GM18517 (cell line): ENCODE results near the gene MIS18BP1.
"Not testable (repeated sequence)": the region's sequence is repeated elsewhere in the genome, so short reads cannot be mapped to it uniquely, and the experiment has no call there.

ENCODE experiments used
- ATAC-seq: cut with Tn5 transposase; IDR thresholded peaks from one replicate; pipeline ENCODE4 v1.9.1; 2021; ENCODE audit warnings: mild to moderate bottlenecking, moderate library complexity; ENCODE audit not compliant: unreplicated experiment

Gene MIS18BP1

GRCh38 chr14:45246691-45247090 lies 6.3 kb downstream of the MIS18BP1 start:
- ATAC-seq: peak; percentile 28

- no peak for ATAC-seq
These were observed 6.9 kb downstream of the MIS18BP1 start for GRCh38 chr14:45246151-45246550.

- no peak for ATAC-seq
These were observed 10.3 kb downstream of the MIS18BP1 start for GRCh38 chr14:45242706-45243105.

GRCh38 chr14:45238988-45239387 lies 14.0 kb downstream of the MIS18BP1 start:
- ATAC-seq: no peak

GRCh38 chr14:45227566-45227965 lies 25.4 kb downstream of the MIS18BP1 start:
- ATAC-seq: no peak

GRCh38 chr14:45222485-45223262 lies 30.3 kb downstream of the MIS18BP1 start:
- ATAC-seq: no peak

GRCh38 chr14:45214341-45214740 lies 38.7 kb downstream of the MIS18BP1 start:
- ATAC-seq: not testable (repeated sequence)

- not testable (repeated sequence) for ATAC-seq
These were observed 39.3 kb downstream of the MIS18BP1 start for GRCh38 chr14:45213716-45214115.

GRCh38 chr14:45212231-45212630 lies 40.8 kb downstream of the MIS18BP1 start:
- ATAC-seq: no peak

- ATAC-seq: no peak
These were observed 41.7 kb downstream of the MIS18BP1 start for GRCh38 chr14:45211295-45211694.

GRCh38 chr14:45210159-45210558 lies 42.8 kb downstream of the MIS18BP1 start:
- no peak for ATAC-seq

GRCh38 chr14:45204241-45204640 lies 48.8 kb downstream of the MIS18BP1 start:
- ATAC-seq: no peak

GRCh38 chr14:45201905-45202304 lies 51.1 kb downstream of the MIS18BP1 start:
- peak; percentile 60 for ATAC-seq

GRCh38 chr14:45199230-45199629 lies 53.8 kb downstream of the MIS18BP1 start:
- no peak for ATAC-seq

GRCh38 chr14:45198551-45198950 lies 54.5 kb downstream of the MIS18BP1 start:
- ATAC-seq: no peak

- peak; percentile 72 for ATAC-seq
These were observed 58.0 kb downstream of the MIS18BP1 start for GRCh38 chr14:45194964-45195363.

- no peak for ATAC-seq
These were observed 67.7 kb downstream of the MIS18BP1 start for GRCh38 chr14:45185100-45185814.

- ATAC-seq: no peak
These were observed 71.2 kb downstream of the MIS18BP1 start for GRCh38 chr14:45181806-45182205.

- no peak for ATAC-seq
These were observed 71.7 kb downstream of the MIS18BP1 start for GRCh38 chr14:45181329-45181728.

- no peak for ATAC-seq
These were observed 75.9 kb downstream of the MIS18BP1 start for GRCh38 chr14:45177076-45177475.

- no peak for ATAC-seq
These were observed 83.1 kb downstream of the MIS18BP1 start for GRCh38 chr14:45169906-45170305.

- no peak for ATAC-seq
These were observed 96.9 kb downstream of the MIS18BP1 start for GRCh38 chr14:45156067-45156466.
